ENCODE results near the gene RNF135.

RNF135 gene

DNA sequence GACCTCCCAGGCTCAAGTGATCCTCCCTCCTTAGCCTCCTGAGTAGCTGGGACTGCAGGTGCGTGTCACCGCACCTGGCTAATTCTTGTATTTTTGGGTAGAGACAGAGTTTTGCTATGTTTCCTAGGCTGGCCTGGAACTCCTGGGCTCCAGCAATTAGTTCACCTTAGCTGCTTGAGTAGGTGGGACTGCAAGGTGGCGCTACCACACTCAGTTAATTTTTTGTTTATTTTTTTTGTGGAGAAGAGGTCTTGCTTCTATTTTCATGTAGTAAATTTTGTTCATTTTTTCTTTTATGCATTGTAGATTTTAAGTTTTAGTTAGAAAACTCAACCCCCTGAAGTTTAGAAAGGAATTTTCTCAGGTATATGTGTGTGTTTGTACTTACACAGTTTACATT lies 21.7 kb downstream of the RNF135 start:
- TF ChIP-seq, protein P1, sequence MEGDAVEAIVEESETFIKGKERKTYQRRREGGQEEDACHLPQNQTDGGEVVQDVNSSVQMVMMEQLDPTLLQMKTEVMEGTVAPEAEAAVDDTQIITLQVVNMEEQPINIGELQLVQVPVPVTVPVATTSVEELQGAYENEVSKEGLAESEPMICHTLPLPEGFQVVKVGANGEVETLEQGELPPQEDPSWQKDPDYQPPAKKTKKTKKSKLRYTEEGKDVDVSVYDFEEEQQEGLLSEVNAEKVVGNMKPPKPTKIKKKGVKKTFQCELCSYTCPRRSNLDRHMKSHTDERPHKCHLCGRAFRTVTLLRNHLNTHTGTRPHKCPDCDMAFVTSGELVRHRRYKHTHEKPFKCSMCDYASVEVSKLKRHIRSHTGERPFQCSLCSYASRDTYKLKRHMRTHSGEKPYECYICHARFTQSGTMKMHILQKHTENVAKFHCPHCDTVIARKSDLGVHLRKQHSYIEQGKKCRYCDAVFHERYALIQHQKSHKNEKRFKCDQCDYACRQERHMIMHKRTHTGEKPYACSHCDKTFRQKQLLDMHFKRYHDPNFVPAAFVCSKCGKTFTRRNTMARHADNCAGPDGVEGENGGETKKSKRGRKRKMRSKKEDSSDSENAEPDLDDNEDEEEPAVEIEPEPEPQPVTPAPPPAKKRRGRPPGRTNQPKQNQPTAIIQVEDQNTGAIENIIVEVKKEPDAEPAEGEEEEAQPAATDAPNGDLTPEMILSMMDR (IDR thresholded peaks at IDR 0.05; ENCODE audit: low read depth, low read length): no peak

DNA sequence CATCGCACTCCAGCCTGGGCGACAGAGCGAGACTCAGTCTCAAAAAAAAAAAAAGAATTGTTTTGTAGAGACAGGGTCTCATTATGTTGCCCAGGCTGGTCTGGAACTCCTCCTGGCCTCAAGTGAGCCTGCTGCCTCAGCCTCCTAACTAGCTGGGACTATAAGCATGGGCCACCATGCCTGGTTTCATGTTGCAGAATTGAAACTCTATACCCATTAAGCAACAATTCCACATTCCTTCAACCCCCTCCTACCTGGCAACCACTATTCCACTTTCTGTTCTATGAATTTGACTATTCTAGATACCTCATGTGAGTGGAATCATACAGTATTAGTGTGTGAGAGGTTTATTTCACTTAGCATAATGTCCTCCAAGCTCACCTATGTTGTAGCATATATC lies 24.5 kb downstream of the RNF135 start:
- H3K4me3 ChIP-seq (replicated peaks in 1 of 2; ENCODE audit: low read depth in 2 of 2, low read length in 2 of 2): no peak overlapping the region
- TF ChIP-seq, protein P1 (IDR thresholded peaks at IDR 0.05; ENCODE audit: low read depth, low read length): no peak
- DNase-seq (ENCODE audit: low read depth in 2 of 2): no peak

More for the DNA sequence above, 21.7 kb downstream of the RNF135 start:
- DNase-seq (ENCODE audit: low read depth in 2 of 2): no peak
- no peak overlapping the region for H3K4me3 ChIP-seq (replicated peaks in 1 of 2; ENCODE audit: low read depth in 2 of 2, low read length in 2 of 2)

DNA sequence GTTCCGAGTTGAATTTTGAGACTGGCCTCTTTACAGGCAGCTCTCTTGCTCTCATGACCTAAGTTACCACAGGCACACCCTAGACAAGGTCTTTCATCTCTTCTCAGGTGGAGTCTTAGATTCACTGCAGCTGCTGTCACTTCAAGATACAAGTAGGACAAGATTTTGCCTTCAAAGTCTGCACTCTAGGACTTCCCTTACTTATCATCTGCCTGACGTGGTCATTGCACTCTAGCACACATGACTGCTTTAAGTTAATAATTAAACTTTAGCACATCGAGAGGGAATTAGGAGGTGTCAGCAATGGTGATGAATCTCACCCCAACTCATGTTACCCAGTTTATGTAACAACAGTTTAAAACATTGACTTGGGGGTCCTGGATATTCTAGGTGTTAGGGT lies 25.6 kb downstream of the RNF135 start:
- TF ChIP-seq, protein P1 (IDR thresholded peaks at IDR 0.05; ENCODE audit: low read depth, low read length): no peak
- DNase-seq (ENCODE audit: low read depth in 2 of 2): no peak
- no peak overlapping the region for H3K4me3 ChIP-seq (replicated peaks in 1 of 2; ENCODE audit: low read depth in 2 of 2, low read length in 2 of 2)

DNA sequence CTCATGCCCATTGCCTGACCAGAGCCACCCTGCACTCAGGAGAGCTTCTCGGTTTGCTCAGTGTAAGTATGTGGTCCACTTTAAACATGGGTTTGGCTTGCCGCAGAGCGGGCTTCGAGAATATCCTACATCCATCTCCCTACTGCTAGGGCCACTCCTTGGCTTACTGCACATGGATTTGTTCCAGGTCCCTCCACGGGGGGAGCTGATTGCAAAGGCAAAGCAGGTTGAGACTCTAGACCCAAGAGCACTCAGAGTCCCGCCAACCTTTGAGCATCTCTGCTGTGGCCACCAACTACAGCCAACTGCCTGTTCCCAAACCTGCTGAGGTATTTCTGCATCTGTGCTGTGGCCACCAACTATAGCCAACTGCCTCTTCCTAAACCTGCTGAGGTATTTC lies 26.4 kb downstream of the RNF135 start:
- TF ChIP-seq, protein P1 (IDR thresholded peaks at IDR 0.05; ENCODE audit: low read depth, low read length): no peak
- no peak for DNase-seq (ENCODE audit: low read depth in 2 of 2)
- no peak overlapping the region for H3K4me3 ChIP-seq (replicated peaks in 1 of 2; ENCODE audit: low read depth in 2 of 2, low read length in 2 of 2)

DNA sequence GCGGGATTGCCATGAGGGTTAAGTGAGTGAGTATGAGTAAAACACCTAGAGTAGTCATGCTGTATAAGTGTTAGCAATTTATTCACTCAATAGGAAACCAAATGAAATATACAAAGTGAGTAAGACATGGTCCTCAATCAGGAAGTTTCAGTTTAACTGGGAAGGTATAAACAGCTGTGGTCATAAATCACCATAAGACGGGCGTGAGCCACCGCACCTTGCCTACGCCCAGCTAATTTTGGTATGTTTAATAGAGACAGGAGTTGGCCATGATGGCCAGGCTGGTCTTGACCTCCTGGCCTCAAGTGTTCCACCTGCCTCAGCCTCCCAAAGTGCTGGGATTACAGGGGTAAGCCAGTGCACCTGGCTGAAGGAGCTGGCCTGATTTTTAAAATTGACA lies 27.0 kb downstream of the RNF135 start:
- no peak for DNase-seq (ENCODE audit: low read depth in 2 of 2)
- TF ChIP-seq, protein P1 (IDR thresholded peaks at IDR 0.05; ENCODE audit: low read depth, low read length): no peak
- H3K4me3 ChIP-seq (replicated peaks in 1 of 2; ENCODE audit: low read depth in 2 of 2, low read length in 2 of 2): no peak overlapping the region

DNA sequence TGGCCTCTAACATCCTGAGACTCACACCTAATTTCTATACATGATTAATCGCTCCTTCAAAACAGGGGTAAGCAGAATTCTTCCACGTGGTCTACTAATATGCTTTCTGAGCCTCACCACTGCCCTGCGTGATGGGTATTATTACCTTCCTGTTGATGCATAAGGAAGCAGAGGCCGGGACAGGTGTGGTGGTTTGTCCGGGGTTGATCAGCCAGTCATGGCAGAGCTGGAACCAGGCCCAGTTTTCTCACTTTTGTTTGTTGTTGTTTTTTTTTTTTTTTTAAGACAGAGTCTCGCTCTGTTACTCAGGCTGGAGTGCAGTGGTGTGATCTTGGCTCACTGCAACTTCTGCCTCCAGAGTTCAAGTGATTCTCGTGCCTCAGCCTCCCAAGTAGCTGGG lies 31.2 kb downstream of the RNF135 start:
- DNase-seq (ENCODE audit: low read depth in 2 of 2): no peak
- H3K4me3 ChIP-seq (replicated peaks in 1 of 2; ENCODE audit: low read depth in 2 of 2, low read length in 2 of 2): no peak overlapping the region
- TF ChIP-seq, protein P1 (IDR thresholded peaks at IDR 0.05; ENCODE audit: low read depth, low read length): no peak

DNA sequence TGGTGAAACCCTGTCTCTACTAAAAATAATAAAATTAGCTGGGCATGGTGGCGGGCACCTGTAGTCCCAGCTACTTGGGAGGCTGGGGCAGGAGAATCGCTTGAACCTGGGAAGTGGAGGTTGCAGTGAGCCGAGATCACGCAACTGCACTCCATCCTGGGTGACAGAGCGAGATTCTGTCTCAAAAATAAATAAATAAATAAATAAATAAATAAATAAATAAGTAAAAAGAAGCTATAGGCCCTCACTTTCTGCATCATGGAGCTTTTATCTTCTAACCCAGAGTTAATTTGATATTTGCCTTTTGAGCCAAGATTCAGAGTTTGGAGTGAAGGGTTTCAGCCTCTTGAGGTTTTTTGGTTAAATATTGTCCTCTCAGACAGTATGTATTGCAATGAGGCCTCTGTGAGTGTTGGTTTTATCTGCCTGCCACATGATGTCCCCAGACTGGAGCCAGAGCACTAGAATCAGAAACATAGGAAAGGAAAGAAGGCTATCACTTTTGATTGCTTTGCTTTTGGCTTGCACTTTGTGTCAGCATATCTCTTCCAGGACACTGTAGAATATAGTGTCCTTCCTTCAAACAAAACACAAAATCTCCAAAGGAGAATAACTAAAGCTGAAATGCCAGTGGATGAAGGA lies 32.5 kb downstream of the RNF135 start:
- TF ChIP-seq, protein P1 (IDR thresholded peaks at IDR 0.05; ENCODE audit: low read depth, low read length): no peak
- DNase-seq (ENCODE audit: low read depth in 2 of 2): no peak
- no peak overlapping the region for H3K4me3 ChIP-seq (replicated peaks in 1 of 2; ENCODE audit: low read depth in 2 of 2, low read length in 2 of 2)
